Heart left ventricle (tissue), 16 donors: Measurements from ENCODE around the gene B3GNT2. TPM values are rescaled to one million over a fixed set of nuclear protein-coding genes. Genes with fewer than 3 reads are reported as not detected.
A peak's percentile ranks its signal among the peaks of the same experiment; 100 is the strongest.
"Not testable (repeated sequence)": the region's sequence is repeated elsewhere in the genome, so short reads cannot be mapped to it uniquely, and the experiment has no call there.

Experiments used
- ATAC-seq, 4 donors: fragments of 200-7000 bp; cut with Tn5 transposase; one replicate each; pipeline ENCODE4 v1.9.1; 2020 to 2022; ENCODE audit warnings: moderate library complexity in 4 of 4, mild to moderate bottlenecking in 3 of 4, moderate number of reproducible peaks in 1 of 4
- DNase-seq, 5 donors: peaks; one replicate each; pipeline ENCODE4 v3.0.0-alpha.2; 2020
- H3K27ac ChIP-seq, 12 donors: fragments of 200-600 bp; sonication (generic) in 4 of 12; one replicate each; pipeline versions ENCODE4 v1.5.0 to v1.8.0; 2016 to 2022; ENCODE audit warnings: mild to moderate bottlenecking in 2 of 12
- H3K27me3 ChIP-seq, 9 donors: fragments of 200-600 bp; sonication (generic) in 2 of 9; one replicate each; pipeline versions ENCODE4 v1.5.1 to v1.8.0; 2016 to 2022; ENCODE audit warnings: mild to moderate bottlenecking in 3 of 9
- H3K36me3 ChIP-seq, 9 donors: fragments of 200-600 bp; sonication (generic) in 2 of 9; one replicate each; pipeline versions ENCODE4 v1.5.0 to v1.8.0; 2018 to 2022; ENCODE audit warnings: mild to moderate bottlenecking in 2 of 9
- H3K4me1 ChIP-seq, 12 donors: fragments of 200-600 bp; sonication (generic) in 4 of 12; one replicate each; pipeline versions ENCODE4 v1.5.0 to v1.8.0; 2016 to 2022; ENCODE audit warnings: mild to moderate bottlenecking in 3 of 12
- H3K4me3 ChIP-seq, 12 donors: fragments of 200-600 bp; sonication (generic) in 4 of 12; one replicate each; pipeline versions ENCODE4 v1.5.0 to v1.8.0; 2017 to 2022; ENCODE audit warnings: mild to moderate bottlenecking in 9 of 12, moderate library complexity in 4 of 12
- H3K9me3 ChIP-seq, 12 donors: fragments of 200-600 bp; sonication (generic) in 4 of 12; one replicate each; pipeline versions ENCODE4 v1.5.0 to v1.8.0; 2016 to 2022; ENCODE audit warnings: mild to moderate bottlenecking in 1 of 12
- POLR2A ChIP-seq, 2 donors: fragments of 450-650 bp; IDR thresholded peaks; one replicate each; pipeline ENCODE4 v1.6.1; 2017; ENCODE audit warnings: antibody characterized with exemption in 2 of 2, mild to moderate bottlenecking in 2 of 2, moderate library complexity in 2 of 2
- WGBS, 4 donors: extraction: QIAGEN DNeasy Blood & Tissue Kit in 2 of 4; methylation state at CpG; one replicate each; pipeline versions ENCODE4 v1.1.5 to v1.1.7; 2013 to 2018; 5-methylcytosine and 5-hydroxymethylcytosine counted together
- intact Hi-C, 10 donors: fragments of 100-400 bp; cut with DNase I; formaldehyde crosslinking; loops; one replicate each; pipeline versions ENCODE4 v1.11.1 to v1.14.2; 2022
- polyA plus RNA-seq, 2 donors: library from polyadenylated mRNA; stranded (reverse); fragments of 200-250 nt; gene quantifications; one replicate each; pipeline ENCODE4 v1.2.3, GENCODE V29; 2013
- total RNA-seq, 9 donors: library from RNA; depleted of rRNA in 2 of 9; stranded (reverse); fragments of >200 nt in 2 of 9; fragmentation: NEBNext Ultra II Directional in 3 of 9; extraction: Animal tissue kit (Norgen Biotek cat#: 25700) in 3 of 9; gene quantifications; one replicate each; pipeline versions ENCODE4 v1.1.0 to v1.2.4, GENCODE V29; 2016 to 2023
- TF ChIP-seq, protein P1 (sequence below), 12 donors: fragments of 200-600 bp; sonication (generic) in 4 of 12; IDR thresholded peaks; one replicate each; pipeline versions ENCODE4 v1.5.0 to v1.8.0; 2018 to 2022; ENCODE audit warnings: antibody characterized with exemption in 12 of 12, mild to moderate bottlenecking in 5 of 12
- donor health status: ischemic (EF 13 %, LVEDD 7.1; RV severe dilation, severe dysfunction).
- donor health status: healthy with polysubstance abuse.
- donor health status: DM: no; HTN: yes; CAD: no.
- donor health status: DM: no; HTN: no; CAD: no.
- donor health status: ischemic (EF 25% LVEDD 6.9; RV normal size, moderate dysfunction).
- donor health status: ischemic (EF 25% LVEDD 5.7; RV mildly dilated, moderate dysfunction).
- donor health status: healthy.
- donor health status: DM: yes; HTN: yes; CAD: no.
- donor health status: ischemic (EF 35%, LVEDD 5.7; RV mildly dilated, moderate dysfunction).
- donor health status: nonischemic (EF 11% LVEDD 7.7; RV severe dilation, severe dysfunction).
- donor health status: DM: yes; HTN: yes; CAD: no.
- donor health status: PGD.
- donor health status: ischemic (EF 29% LVEDD 5.4; RV normal size, mild dysfunction).
- donor health status: nonischemic (EF 23%, LVEDD 6.1; RV moderate dilation, normal function).

The B3GNT2 gene
- total and polyA plus RNA-seq, 11 donors: 8.6 to 26.5 (median 18.4) TPM

DNA sequence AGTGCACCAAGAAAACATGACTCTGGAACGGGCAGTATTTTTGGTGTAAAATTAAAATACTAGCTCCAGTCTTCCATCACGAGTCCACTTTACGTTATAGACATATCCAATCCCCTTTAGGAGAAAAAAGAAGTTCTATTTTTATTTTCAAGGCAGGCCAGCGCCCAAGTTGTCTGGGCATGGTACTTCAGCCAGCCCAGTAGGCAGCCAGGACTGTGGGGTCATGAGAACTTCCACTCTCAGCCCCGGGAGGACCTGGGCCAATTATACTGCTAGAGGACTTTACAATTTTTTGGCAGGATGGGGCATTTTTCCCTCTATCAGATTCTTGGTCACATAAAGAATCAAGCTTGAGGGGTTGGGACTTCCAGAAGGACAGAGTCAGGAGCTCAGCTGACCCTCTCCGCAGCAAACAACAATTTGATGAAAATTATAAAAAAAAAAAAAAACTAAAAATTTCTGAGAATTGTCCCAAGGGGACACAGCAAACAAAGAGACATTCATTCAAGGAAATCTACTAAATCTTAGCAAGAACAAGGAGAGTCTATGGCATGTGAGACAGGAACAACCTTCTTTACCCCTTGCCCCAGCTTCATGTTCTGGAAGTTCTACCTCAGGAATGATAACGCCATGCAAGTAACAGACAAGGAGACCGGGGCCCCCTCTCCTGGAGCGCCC is 37.3 kb upstream of the B3GNT2 start:
- peak; percentile 55 to 72 (median 63) for ATAC-seq
- H3K4me1 ChIP-seq: peaks cover 0 to 38% (median 15%) of the 10 kb centered on the region in 12 donors
- DNase-seq: peak in 1 of 5 donors; percentile 51
- H3K27ac ChIP-seq: peak overlapping the region in 4 of 12 donors; percentile 1 to 52 (median 16)
- TF ChIP-seq, protein P1, sequence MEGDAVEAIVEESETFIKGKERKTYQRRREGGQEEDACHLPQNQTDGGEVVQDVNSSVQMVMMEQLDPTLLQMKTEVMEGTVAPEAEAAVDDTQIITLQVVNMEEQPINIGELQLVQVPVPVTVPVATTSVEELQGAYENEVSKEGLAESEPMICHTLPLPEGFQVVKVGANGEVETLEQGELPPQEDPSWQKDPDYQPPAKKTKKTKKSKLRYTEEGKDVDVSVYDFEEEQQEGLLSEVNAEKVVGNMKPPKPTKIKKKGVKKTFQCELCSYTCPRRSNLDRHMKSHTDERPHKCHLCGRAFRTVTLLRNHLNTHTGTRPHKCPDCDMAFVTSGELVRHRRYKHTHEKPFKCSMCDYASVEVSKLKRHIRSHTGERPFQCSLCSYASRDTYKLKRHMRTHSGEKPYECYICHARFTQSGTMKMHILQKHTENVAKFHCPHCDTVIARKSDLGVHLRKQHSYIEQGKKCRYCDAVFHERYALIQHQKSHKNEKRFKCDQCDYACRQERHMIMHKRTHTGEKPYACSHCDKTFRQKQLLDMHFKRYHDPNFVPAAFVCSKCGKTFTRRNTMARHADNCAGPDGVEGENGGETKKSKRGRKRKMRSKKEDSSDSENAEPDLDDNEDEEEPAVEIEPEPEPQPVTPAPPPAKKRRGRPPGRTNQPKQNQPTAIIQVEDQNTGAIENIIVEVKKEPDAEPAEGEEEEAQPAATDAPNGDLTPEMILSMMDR (IDR thresholded peaks at IDR 0.05): no peak
- TF ChIP-seq POLR2A (IDR thresholded peaks at IDR 0.05): no peak
- WGBS, 4 donors: 57 to 62% (median 60%) methylated on average over 9 of the region's 9 CpGs
- H3K36me3 ChIP-seq: no peaks in the 10 kb centered on the region
- H3K9me3 ChIP-seq: peaks cover 0 to 16% (median 2%) of the 10 kb centered on the region in 12 donors
- H3K27me3 ChIP-seq: no peaks in the 10 kb centered on the region
- H3K4me3 ChIP-seq: no peak overlapping the region
- intact Hi-C loops: no loop called here

DNA sequence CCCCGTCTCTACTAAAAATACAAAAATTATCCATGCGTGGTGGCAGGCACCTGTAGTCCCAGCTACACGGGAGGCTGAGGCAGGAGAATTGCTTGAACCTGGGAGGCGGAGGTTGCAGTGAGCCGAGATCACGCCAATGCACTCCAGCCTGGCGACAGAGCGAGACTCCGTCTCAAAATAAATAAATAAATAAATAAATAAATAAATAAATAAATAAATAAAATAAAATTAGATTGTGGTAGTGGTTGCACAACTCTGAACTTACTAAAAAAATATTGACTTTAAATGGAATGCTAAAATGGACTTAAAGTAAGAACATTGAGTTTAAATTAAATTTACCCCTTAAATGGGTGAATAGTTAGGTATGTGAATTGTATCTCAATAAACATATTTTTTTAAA is 35.2 kb upstream of the B3GNT2 start:
- H3K27ac ChIP-seq, ATAC-seq, DNase-seq, intact Hi-C loops, H3K36me3 ChIP-seq, H3K9me3 ChIP-seq, H3K4me3 ChIP-seq, H3K27me3 ChIP-seq: not testable (repeated sequence)
- peaks cover 0 to 47% (median 20%) of the 10 kb centered on the region in 12 donors for H3K4me1 ChIP-seq
- 96 to 98% (median 97%) methylated on average over 9 of the region's 9 CpGs for WGBS, 4 donors

DNA sequence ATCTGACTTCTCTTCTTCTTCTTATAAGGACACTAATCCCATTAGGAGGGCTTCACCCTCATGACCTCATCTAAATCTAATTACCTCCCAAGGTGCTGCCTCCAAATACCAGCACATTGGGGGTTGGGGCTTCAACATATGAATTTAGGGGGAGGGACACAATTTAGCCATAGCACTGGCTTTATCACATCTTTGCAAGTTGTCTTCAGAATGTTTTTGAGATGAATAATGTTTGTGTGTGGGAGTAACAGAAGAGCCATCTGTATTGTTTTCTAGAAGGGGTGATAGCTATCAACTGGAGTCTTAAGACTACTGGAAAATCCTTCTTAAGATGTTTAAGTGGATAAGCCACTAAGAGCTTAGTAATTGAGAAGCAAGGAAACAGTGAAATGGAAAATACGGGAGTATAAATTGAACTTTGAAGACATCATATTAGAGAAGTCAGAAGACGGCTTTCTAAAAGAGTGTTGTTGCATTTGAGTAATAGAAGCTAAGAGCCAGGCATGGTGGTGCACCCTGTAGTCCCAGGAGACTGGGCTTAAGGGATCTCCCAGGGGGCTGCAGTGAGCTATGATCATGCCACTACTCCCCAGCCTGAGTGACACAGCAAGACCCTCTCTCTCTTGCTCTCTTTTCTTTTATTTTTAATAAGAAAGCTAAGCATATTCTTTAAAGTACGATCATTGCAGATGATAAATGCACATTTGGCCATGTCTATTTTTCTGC is 32.6 kb upstream of the B3GNT2 start:
- intact Hi-C loops: no loop called here
- Histone ChIP-seq H3K4me3 (no peak overlapping the region), H3K4me1 (peaks cover 0 to 30% (median 11%) of the 10 kb centered on the region in 12 donors), H3K27me3 (no peaks in the 10 kb centered on the region), H3K36me3 (no peaks in the 10 kb centered on the region), H3K9me3 (no peaks in the 10 kb centered on the region), H3K27ac (peak overlapping the region in 3 of 12 donors; percentile 19 to 35 (median 35))
- no peak for ATAC-seq
- TF ChIP-seq, protein P1 (IDR thresholded peaks at IDR 0.05): no peak
- no peak for TF ChIP-seq POLR2A (IDR thresholded peaks at IDR 0.05)
- no peak for DNase-seq
- 77 to 87% (median 84%) methylated on average over 3 of the region's 3 CpGs for WGBS, 4 donors

DNA sequence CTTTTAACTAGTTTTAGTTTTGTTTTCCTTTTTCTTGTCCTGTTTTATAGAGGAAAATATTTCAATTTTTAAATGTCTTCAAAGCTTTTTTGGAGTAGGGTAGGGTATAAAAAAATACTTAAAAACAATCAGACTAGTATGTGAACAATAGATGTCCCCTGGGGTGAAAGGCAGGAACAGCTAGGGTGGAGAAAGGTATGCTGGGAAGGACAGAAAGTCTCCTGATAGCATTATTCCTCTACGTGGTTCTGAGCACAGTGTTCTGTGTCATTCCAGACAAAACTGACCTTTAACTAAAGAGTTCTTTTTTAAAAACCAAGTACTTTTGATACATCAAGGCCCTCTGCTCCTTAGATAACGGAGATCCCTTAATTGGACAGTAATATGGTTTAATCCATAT is 32.1 kb upstream of the B3GNT2 start:
- H3K27ac ChIP-seq: peak overlapping the region in 7 of 12 donors; percentile 11 to 56 (median 37)
- intact Hi-C loops: no loop called here

More for the DNA sequence above, 32.1 kb upstream of the B3GNT2 start:
- Histone ChIP-seq H3K36me3 (no peaks in the 10 kb centered on the region), H3K4me3 (no peak overlapping the region), H3K27me3 (no peaks in the 10 kb centered on the region), H3K9me3 (no peaks in the 10 kb centered on the region), H3K4me1 (peaks cover 0 to 25% (median 8%) of the 10 kb centered on the region in 12 donors)
- ATAC-seq (peak; percentile 52 to 80 (median 64)), DNase-seq (no peak)
- TF ChIP-seq, protein P1 (IDR thresholded peaks at IDR 0.05): no peak
- TF ChIP-seq POLR2A (IDR thresholded peaks at IDR 0.05): no peak
- 44 to 54% (median 47%) methylated on average over 2 of the region's 2 CpGs for WGBS, 4 donors
